NCI-H526 (cell line): ENCODE results near the gene DNAJC17.
A peak's percentile ranks its signal among the peaks of the same experiment; 100 is the strongest.

ENCODE experiments used
- DNase-seq, 2 experiments: peaks; one replicate each; lab custom pipeline; 2025; lab: John Stamatoyannopoulos, UW

Gene DNAJC17

GRCh38 chr15:40737048-40737447 lies 70.2 kb downstream of the DNAJC17 start:
- peak; percentile 74 to 77 for DNase-seq

- no peak for DNase-seq
Observed at GRCh38 chr15:40736575-40736974, 70.7 kb downstream of the DNAJC17 start.

GRCh38 chr15:40731034-40731433 lies 76.2 kb downstream of the DNAJC17 start:
- DNase-seq, result no peak

GRCh38 chr15:40723919-40724318 lies 83.4 kb downstream of the DNAJC17 start:
- DNase-seq, result no peak

GRCh38 chr15:40722934-40723333 lies 84.3 kb downstream of the DNAJC17 start:
- peak; percentile 7 to 25 for DNase-seq

GRCh38 chr15:40722354-40722753 lies 84.9 kb downstream of the DNAJC17 start:
- no peak for DNase-seq

- no peak for DNase-seq
Observed at GRCh38 chr15:40721701-40722100, 85.6 kb downstream of the DNAJC17 start.

GRCh38 chr15:40716165-40716564 lies 91.1 kb downstream of the DNAJC17 start:
- DNase-seq, result no peak
